OCI-LY7 (cell line): ENCODE results near the gene SPATA12. TPM values are rescaled to one million over a fixed set of nuclear protein-coding genes. Genes with fewer than 3 reads are reported as not detected.

Source experiments
- BruUV-seq: library from RNA; stranded (reverse); fragments of 400-500 nt; replicated peaks from 2 replicates; lab custom pipeline; 2021; lab: Mats Ljungman, UMichigan
- CTCF ChIA-PET: fragments of 300-600 bp; sonication (Branson Sonifier 250); formaldehyde crosslinking; loops from one replicate; lab custom pipeline; 2022; ENCODE audit warnings: antibody characterized with exemption; ENCODE audit not compliant: unreplicated experiment; lab: Charles Lee
- POLR2A ChIA-PET: fragments of 300-600 bp; sonication (Branson Sonifier 250); formaldehyde crosslinking; loops from one replicate; lab custom pipeline; 2022; ENCODE audit warnings: antibody characterized with exemption; lab: Charles Lee
- DNase-seq: peaks from one replicate; pipeline ENCODE4 v3.0.0-alpha.2; 2015; ENCODE audit warnings: low spot score
- H2AFZ ChIP-seq: fragments of 200-600 bp; sonication (generic), shearing (Covaris generic); 2 replicates; pipeline ENCODE4 v1.6.1; 2014; ENCODE audit warnings: mild to moderate bottlenecking, antibody characterized with exemption, low read length, moderate library complexity
- H3K27ac ChIP-seq: fragments of 200-600 bp; sonication (generic); 2 replicates; pipeline ENCODE4 v1.5.1; 2014; ENCODE audit warnings: mixed run types, low read depth, mild to moderate bottlenecking, moderate library complexity, low read length, inconsistent platforms; ENCODE audit not compliant: poor library complexity, severe bottlenecking
- H3K36me3 ChIP-seq: fragments of 200-600 bp; sonication (generic); 2 replicates; pipeline ENCODE4 v1.6.1; 2014; ENCODE audit warnings: mild to moderate bottlenecking, antibody characterized with exemption, low read length, moderate library complexity, mixed read lengths; ENCODE audit not compliant: insufficient read depth
- H3K4me1 ChIP-seq: fragments of 200-600 bp; sonication (generic); 2 replicates; pipeline ENCODE4 v1.5.1; 2014; ENCODE audit warnings: mild to moderate bottlenecking, low read length; ENCODE audit not compliant: insufficient read depth, poor library complexity, severe bottlenecking
- H3K4me2 ChIP-seq: fragments of 200-600 bp; sonication (generic); 2 replicates; pipeline ENCODE4 v1.6.1; 2014; ENCODE audit warnings: mild to moderate bottlenecking, low read length
- H3K4me3 ChIP-seq: fragments of 200-600 bp; sonication (generic); 2 replicates; pipeline ENCODE4 v1.5.1; 2014; ENCODE audit warnings: mild to moderate bottlenecking, low read depth, low read length; ENCODE audit not compliant: poor library complexity, severe bottlenecking
- H3K79me2 ChIP-seq: fragments of 200-600 bp; sonication (generic); 2 replicates; pipeline ENCODE4 v1.6.1; 2016; ENCODE audit warnings: low read depth, mild to moderate bottlenecking, low read length, moderate library complexity, mixed read lengths; ENCODE audit not compliant: insufficient read depth
- H3K9me2 ChIP-seq: fragments of 200-600 bp; sonication (generic); 2 replicates; pipeline ENCODE4 v1.6.1; 2016; ENCODE audit warnings: mild to moderate bottlenecking, low read length, mixed read lengths; ENCODE audit not compliant: insufficient read depth
- H3K9me3 ChIP-seq: fragments of 200-600 bp; sonication (generic); 2 replicates; pipeline ENCODE4 v1.6.1; 2014; ENCODE audit warnings: mild to moderate bottlenecking, mixed run types, low read length, mixed read lengths
- H4K20me1 ChIP-seq: fragments of 200-600 bp; sonication (generic); 2 replicates; pipeline ENCODE4 v1.6.1; 2014; ENCODE audit warnings: mild to moderate bottlenecking, antibody characterized with exemption, low read length, moderate library complexity, mixed read lengths; ENCODE audit not compliant: insufficient read depth
- EZH2phosphoT487 ChIP-seq: fragments of 200-600 bp; sonication (generic); IDR thresholded peaks from 2 replicates; pipeline ENCODE4 v1.6.1; 2018; ENCODE audit warnings: low read depth, borderline replicate concordance, mild to moderate bottlenecking, mixed run types, antibody characterized with exemption, low read length, moderate library complexity, mixed read lengths
- intact Hi-C: fragments of 100-400 bp; cut with micrococcal nuclease; formaldehyde crosslinking; loops from one replicate; pipeline ENCODE4 v1.10.0; 2022; ENCODE audit not compliant: unreplicated experiment
- total RNA-seq, 2 experiments: library from RNA; depleted of rRNA in 1 of 2; stranded (reverse); fragments of >200 nt in 1 of 2; shearing (Covaris generic) in 1 of 2; gene quantifications; 2 replicates each; pipeline ENCODE4 v1.2.3, GENCODE V29; 2014 to 2022
- TF ChIP-seq, protein P1 (sequence below): fragments of 200-600 bp; sonication (generic); conservative IDR thresholded peaks from 2 replicates; pipeline ENCODE4 v1.5.1; 2014; ENCODE audit warnings: mild to moderate bottlenecking, antibody characterized with exemption, low read length, moderate library complexity, mixed read lengths

SPATA12 gene
- total RNA-seq, 2 experiments from 2014 or later, result 0.13 TPM; not detected in 1

DNA sequence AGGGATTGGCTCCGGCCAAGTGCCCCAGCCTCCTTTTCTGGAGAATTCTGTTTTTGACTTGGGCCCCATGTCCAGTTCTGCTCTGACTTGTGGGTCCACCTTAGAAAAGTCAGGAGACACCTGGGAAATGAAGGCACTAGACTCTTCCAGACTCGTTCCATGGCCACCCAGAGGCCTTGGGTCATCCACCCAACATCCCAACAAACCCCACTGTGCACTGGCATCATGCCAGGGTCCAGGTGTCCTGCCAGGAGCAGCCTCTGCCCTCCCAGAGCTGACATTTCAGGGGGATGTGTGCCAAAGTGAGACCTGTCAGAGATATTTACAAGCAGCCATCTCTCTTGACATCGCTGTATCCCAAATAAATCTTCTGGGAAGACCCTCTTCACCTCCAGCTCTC lies 13.2 kb downstream of the SPATA12 start:
- intact Hi-C loops, result loop anchor here (10.0 kb wide), 1 partner anchor 269 kb away; the partner anchor contains the start of gene ARHGEF3
- H3K79me2 ChIP-seq, result peaks cover 38% of the 10 kb centered on the region; the same call in 1 of the 2 replicates
- ChIA-PET POLR2A (interaction anchor here (0.7 to 0.9 kb wide), 2 partner anchors 145 to 320 kb away, joined by 3 to 4 read pairs; no protein-coding TSS in a partner anchor), CTCF (no interaction called here)
- no peak overlapping the region for H3K4me2 ChIP-seq
- H3K9me3 ChIP-seq, result no peaks in the 10 kb centered on the region; the same call in 1 of the 2 replicates
- peaks cover 77% of the 10 kb centered on the region for H3K4me1 ChIP-seq
- TF ChIP-seq, protein P1, sequence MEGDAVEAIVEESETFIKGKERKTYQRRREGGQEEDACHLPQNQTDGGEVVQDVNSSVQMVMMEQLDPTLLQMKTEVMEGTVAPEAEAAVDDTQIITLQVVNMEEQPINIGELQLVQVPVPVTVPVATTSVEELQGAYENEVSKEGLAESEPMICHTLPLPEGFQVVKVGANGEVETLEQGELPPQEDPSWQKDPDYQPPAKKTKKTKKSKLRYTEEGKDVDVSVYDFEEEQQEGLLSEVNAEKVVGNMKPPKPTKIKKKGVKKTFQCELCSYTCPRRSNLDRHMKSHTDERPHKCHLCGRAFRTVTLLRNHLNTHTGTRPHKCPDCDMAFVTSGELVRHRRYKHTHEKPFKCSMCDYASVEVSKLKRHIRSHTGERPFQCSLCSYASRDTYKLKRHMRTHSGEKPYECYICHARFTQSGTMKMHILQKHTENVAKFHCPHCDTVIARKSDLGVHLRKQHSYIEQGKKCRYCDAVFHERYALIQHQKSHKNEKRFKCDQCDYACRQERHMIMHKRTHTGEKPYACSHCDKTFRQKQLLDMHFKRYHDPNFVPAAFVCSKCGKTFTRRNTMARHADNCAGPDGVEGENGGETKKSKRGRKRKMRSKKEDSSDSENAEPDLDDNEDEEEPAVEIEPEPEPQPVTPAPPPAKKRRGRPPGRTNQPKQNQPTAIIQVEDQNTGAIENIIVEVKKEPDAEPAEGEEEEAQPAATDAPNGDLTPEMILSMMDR, result no peak
- no peak for TF ChIP-seq EZH2phosphoT487
- DNase-seq, result no peak
- no peaks in the 10 kb centered on the region for H3K9me2 ChIP-seq
- peaks cover 19% of the 10 kb centered on the region for H3K36me3 ChIP-seq
- H3K27ac ChIP-seq, result no peak overlapping the region
- no TSS peak for BruUV-seq
- H2AFZ ChIP-seq, result no peak overlapping the region
- no peak overlapping the region for H3K4me3 ChIP-seq
- no peaks in the 10 kb centered on the region for H4K20me1 ChIP-seq

DNA sequence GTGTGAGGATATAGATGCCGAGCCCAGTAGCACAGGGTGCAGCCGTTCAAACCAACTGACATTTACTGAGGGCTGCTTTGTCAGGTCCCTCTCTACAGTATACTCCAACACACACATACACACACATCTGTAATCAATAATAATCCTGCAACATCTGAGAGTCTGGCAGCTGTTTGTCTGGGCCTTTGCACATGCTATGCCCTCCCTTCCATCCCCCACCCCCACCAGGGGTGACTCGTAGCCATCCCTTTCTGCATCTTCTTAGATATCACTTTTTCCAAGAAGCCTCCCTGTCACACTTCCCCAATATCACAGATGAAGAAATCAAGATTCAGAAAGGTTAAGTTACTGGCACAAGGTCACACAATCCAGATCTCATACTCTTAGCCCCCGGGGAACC lies 13.7 kb downstream of the SPATA12 start:
- no peaks in the 10 kb centered on the region for H4K20me1 ChIP-seq
- no peak for DNase-seq
- BruUV-seq, result no TSS peak
- no peaks in the 10 kb centered on the region for H3K9me2 ChIP-seq
- H3K79me2 ChIP-seq, result peaks cover 33% of the 10 kb centered on the region; the same call in 1 of the 2 replicates
- CTCF ChIA-PET, result no interaction called here
- intact Hi-C loops, result loop anchor here (10.0 kb wide), 1 partner anchor 269 kb away; the partner anchor contains the start of gene ARHGEF3
- H3K4me1 ChIP-seq, result peaks cover 72% of the 10 kb centered on the region
- no peaks in the 10 kb centered on the region; the same call in 1 of the 2 replicates for H3K9me3 ChIP-seq
- no peak for TF ChIP-seq EZH2phosphoT487
- TF ChIP-seq, protein P1, result no peak
- peaks cover 19% of the 10 kb centered on the region for H3K36me3 ChIP-seq
- POLR2A ChIA-PET, result no interaction called here
- peak overlapping the region; percentile 18; the same call in 1 of the 2 replicates for H3K4me2 ChIP-seq
- no peak overlapping the region for H2AFZ ChIP-seq
- no peak overlapping the region for H3K27ac ChIP-seq
- H3K4me3 ChIP-seq, result no peak overlapping the region

DNA sequence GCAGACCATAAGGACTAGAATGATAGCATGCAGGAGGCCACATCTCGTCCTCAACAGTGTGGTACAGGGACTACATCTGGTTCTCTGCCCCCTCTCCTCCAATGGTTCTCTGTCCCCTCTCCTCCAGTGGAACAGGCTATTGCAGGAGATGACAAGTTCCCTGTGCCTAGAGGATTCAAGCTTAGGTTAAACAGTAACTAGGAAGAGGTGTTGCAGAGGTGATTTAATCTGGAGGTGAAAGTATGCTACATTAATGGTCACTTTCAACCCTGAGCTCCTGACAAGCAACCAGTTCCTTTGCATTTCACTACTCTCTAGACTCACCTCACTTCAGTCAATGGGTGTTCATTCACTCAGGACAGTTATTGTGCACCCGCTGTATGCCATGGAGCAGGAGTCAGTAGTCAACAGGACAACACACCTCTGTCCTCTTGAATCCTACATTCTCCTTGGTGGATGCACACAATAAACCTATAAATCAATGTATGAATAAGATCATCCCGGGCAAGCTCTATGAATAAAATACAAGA lies 16.0 kb downstream of the SPATA12 start:
- TSS peak; percentile 20 for BruUV-seq
- Histone ChIP-seq H3K4me2 (peak overlapping the region; percentile 95; the same call in 1 of the 2 replicates), H3K9me3 (no peaks in the 10 kb centered on the region; the same call in 1 of the 2 replicates), H2AFZ (no peak overlapping the region), H3K27ac (no peak overlapping the region), H4K20me1 (no peaks in the 10 kb centered on the region), H3K4me3 (no peak overlapping the region), H3K36me3 (peaks cover 19% of the 10 kb centered on the region), H3K4me1 (peaks cover 70% of the 10 kb centered on the region), H3K9me2 (no peaks in the 10 kb centered on the region), H3K79me2 (peaks cover 12% of the 10 kb centered on the region; the same call in 1 of the 2 replicates)
- no peak for TF ChIP-seq EZH2phosphoT487
- TF ChIP-seq, protein P1, result no peak
- DNase-seq, result no peak
- ChIA-PET POLR2A (interaction anchor here (0.6 to 0.8 kb wide), 2 partner anchors 101 to 248 kb away, joined by 3 read pairs; no protein-coding TSS in a partner anchor), CTCF (no interaction called here)
- intact Hi-C loops, result loop anchor here (5.0 to 10.0 kb wide), 3 partner anchors 159 to 394 kb away; partner anchors contain the start of genes ARHGEF3 and TASOR
